Measurements from ENCODE around the gene PCNX1.

The PCNX1 gene

GRCh38 chr14:70890826-70891659 lies 16.2 kb upstream of the PCNX1 start:
- DNase-seq (ENCODE audit: extremely low read depth, low read depth), result no peak
- no peak overlapping the region for H3K4me3 ChIP-seq (replicated peaks; ENCODE audit: low read depth, low read length)
- TF ChIP-seq, protein P1, sequence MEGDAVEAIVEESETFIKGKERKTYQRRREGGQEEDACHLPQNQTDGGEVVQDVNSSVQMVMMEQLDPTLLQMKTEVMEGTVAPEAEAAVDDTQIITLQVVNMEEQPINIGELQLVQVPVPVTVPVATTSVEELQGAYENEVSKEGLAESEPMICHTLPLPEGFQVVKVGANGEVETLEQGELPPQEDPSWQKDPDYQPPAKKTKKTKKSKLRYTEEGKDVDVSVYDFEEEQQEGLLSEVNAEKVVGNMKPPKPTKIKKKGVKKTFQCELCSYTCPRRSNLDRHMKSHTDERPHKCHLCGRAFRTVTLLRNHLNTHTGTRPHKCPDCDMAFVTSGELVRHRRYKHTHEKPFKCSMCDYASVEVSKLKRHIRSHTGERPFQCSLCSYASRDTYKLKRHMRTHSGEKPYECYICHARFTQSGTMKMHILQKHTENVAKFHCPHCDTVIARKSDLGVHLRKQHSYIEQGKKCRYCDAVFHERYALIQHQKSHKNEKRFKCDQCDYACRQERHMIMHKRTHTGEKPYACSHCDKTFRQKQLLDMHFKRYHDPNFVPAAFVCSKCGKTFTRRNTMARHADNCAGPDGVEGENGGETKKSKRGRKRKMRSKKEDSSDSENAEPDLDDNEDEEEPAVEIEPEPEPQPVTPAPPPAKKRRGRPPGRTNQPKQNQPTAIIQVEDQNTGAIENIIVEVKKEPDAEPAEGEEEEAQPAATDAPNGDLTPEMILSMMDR (IDR thresholded peaks at IDR 0.05; ENCODE audit: low read depth, low read length, missing control alignments), result no peak

DNA sequence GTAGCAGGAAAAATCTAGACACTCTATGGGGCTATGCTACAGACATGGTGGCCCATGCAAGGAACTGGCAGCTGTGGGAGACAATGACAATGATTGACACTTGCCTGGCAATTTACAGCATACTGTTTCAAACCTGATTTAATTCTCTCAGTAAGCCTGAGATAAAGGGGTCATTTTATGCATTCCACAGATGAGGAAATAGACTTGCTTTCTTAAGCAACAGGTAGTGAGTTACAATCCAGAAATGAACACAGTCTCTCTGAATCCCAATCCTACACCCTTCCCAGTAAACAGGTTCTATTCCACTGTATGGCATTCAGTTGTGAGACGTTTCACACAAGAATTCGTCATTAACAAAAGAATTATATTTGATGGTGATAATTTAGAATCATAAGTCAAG lies 15.5 kb upstream of the PCNX1 start:
- TF ChIP-seq, protein P1 (IDR thresholded peaks at IDR 0.05; ENCODE audit: low read depth, low read length, missing control alignments), result no peak
- no peak for DNase-seq (ENCODE audit: extremely low read depth, low read depth)

GRCh38 chr14:70893062-70893845 lies 14.0 kb upstream of the PCNX1 start:
- no peak for DNase-seq (ENCODE audit: extremely low read depth, low read depth)
- TF ChIP-seq, protein P1 (IDR thresholded peaks at IDR 0.05; ENCODE audit: low read depth, low read length, missing control alignments), result no peak
- no peak overlapping the region for H3K4me3 ChIP-seq (replicated peaks; ENCODE audit: low read depth, low read length)

More for the DNA sequence above, 15.5 kb upstream of the PCNX1 start:
- no peak overlapping the region for H3K4me3 ChIP-seq (replicated peaks; ENCODE audit: low read depth, low read length)

DNA sequence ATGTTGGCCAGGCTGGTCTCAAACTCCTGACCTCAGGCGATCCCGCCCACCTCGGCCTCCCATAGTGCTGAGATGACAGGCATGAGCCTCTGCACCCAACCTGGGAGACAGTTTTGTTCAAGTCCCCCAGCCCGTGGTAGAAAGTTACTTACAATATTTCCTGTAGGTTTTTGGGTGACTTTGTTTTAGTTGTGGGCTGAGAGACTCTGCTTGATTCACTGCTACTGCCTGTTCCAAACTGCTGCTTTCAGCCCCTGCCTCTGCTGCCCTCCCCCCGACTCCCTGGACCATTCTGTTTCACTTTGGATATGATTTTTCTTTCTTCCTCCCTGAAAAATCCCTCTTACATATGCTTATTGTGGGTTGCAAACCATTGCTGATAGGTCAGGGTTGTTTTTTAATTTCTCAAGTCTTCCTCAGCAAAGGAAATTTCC lies 13.4 kb upstream of the PCNX1 start:
- no peak overlapping the region for H3K4me3 ChIP-seq (replicated peaks; ENCODE audit: low read depth, low read length)
- TF ChIP-seq, protein P1 (IDR thresholded peaks at IDR 0.05; ENCODE audit: low read depth, low read length, missing control alignments), result no peak
- DNase-seq (ENCODE audit: extremely low read depth, low read depth), result no peak

- TF ChIP-seq, protein P1 (IDR thresholded peaks at IDR 0.05; ENCODE audit: low read depth, low read length, missing control alignments), result no peak
- no peak overlapping the region for H3K4me3 ChIP-seq (replicated peaks; ENCODE audit: low read depth, low read length)
- DNase-seq (ENCODE audit: extremely low read depth, low read depth), result no peak
Observed at GRCh38 chr14:70894868-70895267, 12.4 kb upstream of the PCNX1 start.

DNA sequence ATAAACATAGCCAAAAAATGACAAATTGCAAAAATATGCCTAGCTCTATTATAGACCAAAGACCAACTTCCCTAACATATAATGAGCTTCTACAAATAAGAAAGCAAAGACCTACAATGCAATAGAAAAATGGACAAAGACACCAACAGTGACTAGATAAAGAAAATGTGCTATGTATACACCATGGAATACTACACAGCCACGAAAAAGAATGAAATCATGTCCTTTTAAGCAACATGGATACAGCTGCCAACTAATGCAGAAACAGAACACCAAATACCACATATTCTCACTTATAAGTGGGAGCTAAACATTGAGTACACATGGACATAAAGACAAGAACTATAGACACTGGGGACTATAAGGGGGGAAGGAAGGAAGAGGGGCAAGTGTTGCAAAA lies 10.9 kb upstream of the PCNX1 start:
- TF ChIP-seq, protein P1 (IDR thresholded peaks at IDR 0.05; ENCODE audit: low read depth, low read length, missing control alignments), result no peak
- no peak overlapping the region for H3K4me3 ChIP-seq (replicated peaks; ENCODE audit: low read depth, low read length)
- no peak for DNase-seq (ENCODE audit: extremely low read depth, low read depth)

All from HFF-Myc (cell line).